Measurements from ENCODE around the gene MFSD6. TPM values are rescaled to one million over a fixed set of nuclear protein-coding genes. Genes with fewer than 3 reads are reported as not detected.
A peak's percentile ranks its signal among the peaks of the same experiment; 100 is the strongest.

The MFSD6 gene
- total and polyA plus RNA-seq, 11 donors: 11.8 to 75.0 (median 18.9) TPM

DNA sequence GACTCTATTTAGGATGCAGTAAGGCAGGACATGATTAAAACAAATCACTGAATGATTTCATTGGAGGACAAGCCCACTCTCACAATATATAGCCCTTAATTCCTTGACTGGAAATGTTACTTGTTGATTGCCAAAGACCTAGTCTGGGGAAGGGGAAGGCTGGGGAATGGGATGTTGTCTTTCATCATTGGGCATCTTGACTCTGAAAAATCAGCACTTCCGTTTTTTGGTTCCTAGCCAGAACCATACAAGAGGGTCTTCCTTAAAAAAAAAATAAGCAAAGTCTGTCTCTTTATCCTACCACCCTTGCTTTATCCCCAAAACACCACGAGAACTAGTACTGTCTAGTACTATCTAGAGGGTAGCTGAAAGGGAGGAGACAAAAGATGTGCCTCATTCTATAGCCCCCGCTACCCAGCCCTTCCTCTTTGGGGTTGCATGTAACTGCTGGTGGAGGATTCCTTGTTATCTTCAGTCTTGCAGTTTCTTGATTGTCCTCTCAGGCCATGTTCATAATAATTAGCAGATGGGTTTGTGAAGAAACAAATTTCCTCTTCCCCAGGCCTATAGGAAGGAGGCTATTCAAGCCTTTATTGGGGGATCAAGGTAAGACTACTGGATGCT lies 70.5 kb downstream of the MFSD6 start:
- Histone ChIP-seq H3K27me3 (no peaks in the 10 kb centered on the region), H3K4me3 (peak overlapping the region in 2 of 12 donors; percentile 7 to 25), H3K27ac (peak overlapping the region in 8 of 12 donors; percentile 4 to 79 (median 53)), H3K36me3 (no peaks in the 10 kb centered on the region), H3K9me3 (no peaks in the 10 kb centered on the region), H3K4me1 (peaks cover 0 to 32% (median 9%) of the 10 kb centered on the region in 12 donors)
- DNase-seq (no peak), ATAC-seq (no peak)
- intact Hi-C loops (cut with DNase I): no loop called here
- WGBS, 4 donors: 77 to 85% (median 83%) methylated on average over 3 of the region's 3 CpGs
- no peak for TF ChIP-seq POLR2A (IDR thresholded peaks at IDR 0.05)
- TF ChIP-seq, protein P1, sequence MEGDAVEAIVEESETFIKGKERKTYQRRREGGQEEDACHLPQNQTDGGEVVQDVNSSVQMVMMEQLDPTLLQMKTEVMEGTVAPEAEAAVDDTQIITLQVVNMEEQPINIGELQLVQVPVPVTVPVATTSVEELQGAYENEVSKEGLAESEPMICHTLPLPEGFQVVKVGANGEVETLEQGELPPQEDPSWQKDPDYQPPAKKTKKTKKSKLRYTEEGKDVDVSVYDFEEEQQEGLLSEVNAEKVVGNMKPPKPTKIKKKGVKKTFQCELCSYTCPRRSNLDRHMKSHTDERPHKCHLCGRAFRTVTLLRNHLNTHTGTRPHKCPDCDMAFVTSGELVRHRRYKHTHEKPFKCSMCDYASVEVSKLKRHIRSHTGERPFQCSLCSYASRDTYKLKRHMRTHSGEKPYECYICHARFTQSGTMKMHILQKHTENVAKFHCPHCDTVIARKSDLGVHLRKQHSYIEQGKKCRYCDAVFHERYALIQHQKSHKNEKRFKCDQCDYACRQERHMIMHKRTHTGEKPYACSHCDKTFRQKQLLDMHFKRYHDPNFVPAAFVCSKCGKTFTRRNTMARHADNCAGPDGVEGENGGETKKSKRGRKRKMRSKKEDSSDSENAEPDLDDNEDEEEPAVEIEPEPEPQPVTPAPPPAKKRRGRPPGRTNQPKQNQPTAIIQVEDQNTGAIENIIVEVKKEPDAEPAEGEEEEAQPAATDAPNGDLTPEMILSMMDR (IDR thresholded peaks at IDR 0.05): no peak

DNA sequence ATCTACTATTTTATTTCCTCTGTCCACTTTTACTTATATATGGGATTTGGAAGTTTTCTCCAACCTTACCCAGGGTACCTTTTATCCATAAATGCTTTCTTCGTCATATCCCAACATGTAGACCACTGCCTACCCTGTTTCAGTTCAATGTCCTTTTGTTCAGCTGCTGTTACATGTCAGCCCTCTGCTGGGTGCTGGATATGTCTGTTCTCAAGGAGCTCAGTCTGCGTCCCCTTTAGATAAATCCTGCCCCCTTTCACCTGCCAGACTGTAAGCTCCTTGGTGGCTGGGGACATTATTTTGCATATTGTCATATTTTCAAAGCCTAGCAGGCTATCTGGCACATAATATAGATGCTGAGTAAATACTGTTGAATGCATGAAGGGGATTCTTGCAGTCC lies 73.2 kb downstream of the MFSD6 start:
- no peak overlapping the region for H3K4me3 ChIP-seq
- WGBS, 4 donors: 42 to 81% (median 63%) methylated on average over 2 of the region's 2 CpGs
- no peak for DNase-seq
- H3K36me3 ChIP-seq: no peaks in the 10 kb centered on the region
- TF ChIP-seq, protein P1 (IDR thresholded peaks at IDR 0.05): peak in 1 of 12 donors; percentile 15
- TF ChIP-seq POLR2A (IDR thresholded peaks at IDR 0.05): no peak
- H3K27ac ChIP-seq: no peak overlapping the region
- H3K27me3 ChIP-seq: no peaks in the 10 kb centered on the region
- no peaks in the 10 kb centered on the region for H3K9me3 ChIP-seq
- intact Hi-C loops (cut with DNase I): loop anchor here in 1 of 10 donors (5.0 kb wide), 1 partner anchor 74 kb away; the partner anchor contains the start of gene MFSD6
- no peak for ATAC-seq
- peaks cover 0 to 37% (median 14%) of the 10 kb centered on the region in 12 donors for H3K4me1 ChIP-seq

DNA sequence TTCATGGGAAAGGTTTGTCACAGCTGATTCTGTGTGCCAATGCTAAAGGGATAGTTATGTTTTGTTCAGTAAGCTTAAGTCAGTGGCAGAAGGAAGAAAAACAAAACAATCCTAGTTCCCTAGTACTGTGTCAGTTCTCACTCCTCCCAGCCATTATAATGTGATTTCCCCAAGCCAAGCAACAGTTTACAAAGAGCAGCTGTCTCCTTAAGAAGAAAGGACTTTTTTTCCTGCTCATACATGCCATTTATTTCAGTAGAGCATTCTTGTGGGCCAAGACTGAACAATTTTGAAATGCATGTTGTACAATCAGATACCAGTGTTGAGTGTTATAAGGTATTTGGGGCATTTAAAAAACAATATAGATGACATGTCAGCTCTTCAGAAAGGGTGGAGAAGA lies 74.3 kb downstream of the MFSD6 start:
- intact Hi-C loops (cut with DNase I): loop anchor here in 1 of 10 donors (5.0 kb wide), 1 partner anchor 75 kb away; the partner anchor contains the start of gene MFSD6
- Histone ChIP-seq H3K4me3 (no peak overlapping the region), H3K4me1 (peaks cover 0 to 38% (median 17%) of the 10 kb centered on the region in 12 donors), H3K36me3 (peaks cover 0 to 2% (median 0%) of the 10 kb centered on the region in 9 donors), H3K9me3 (no peaks in the 10 kb centered on the region), H3K27ac (no peak overlapping the region), H3K27me3 (no peaks in the 10 kb centered on the region)
- ATAC-seq (no peak), DNase-seq (no peak)
- TF ChIP-seq, protein P1 (IDR thresholded peaks at IDR 0.05): no peak
- TF ChIP-seq POLR2A (IDR thresholded peaks at IDR 0.05): no peak

DNA sequence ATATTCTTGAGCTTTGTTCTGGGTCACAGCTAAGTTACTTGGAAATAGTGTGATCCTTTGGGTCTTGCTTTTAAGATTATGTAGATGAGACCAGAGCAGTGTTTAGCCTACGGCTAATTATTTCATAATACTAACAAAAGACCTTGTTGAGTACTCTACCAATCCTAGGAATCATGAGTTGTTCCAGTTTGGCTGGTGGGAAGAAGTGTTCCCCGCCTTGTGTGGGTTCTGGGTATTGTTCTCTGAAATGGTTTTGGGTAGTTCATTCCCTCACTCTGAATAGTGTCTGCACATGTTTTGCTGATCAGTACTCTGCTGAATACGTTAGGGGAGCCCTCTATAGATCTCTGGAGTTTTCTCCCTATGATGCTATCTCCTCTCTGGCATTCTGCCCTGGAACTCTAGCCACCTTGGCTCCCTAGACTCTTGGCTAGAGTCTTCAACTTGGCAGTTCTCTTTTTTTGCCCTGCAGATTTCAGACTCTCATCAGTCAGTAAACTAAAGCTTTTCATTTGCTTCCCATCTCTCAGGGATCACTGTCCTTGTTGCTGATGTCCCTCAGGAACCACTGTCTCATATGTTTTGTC lies 78.0 kb downstream of the MFSD6 start:
- H3K4me3 ChIP-seq: no peak overlapping the region
- intact Hi-C loops (cut with DNase I): loop anchor here in 2 of 10 donors (5.0 kb wide), 1 partner anchor 79 kb away; the partner anchor contains the start of gene MFSD6 (in 2 of the 2)
- TF ChIP-seq, protein P1 (IDR thresholded peaks at IDR 0.05): peak in 1 of 12 donors; percentile 6
- no peak for TF ChIP-seq POLR2A (IDR thresholded peaks at IDR 0.05)
- H3K27me3 ChIP-seq: no peaks in the 10 kb centered on the region
- WGBS, 4 donors: 35 to 52% (median 48%) methylated on average over 3 of the region's 3 CpGs
- H3K36me3 ChIP-seq: peaks cover 0 to 37% (median 26%) of the 10 kb centered on the region in 9 donors
- peak overlapping the region in 4 of 12 donors; percentile 13 to 48 (median 15) for H3K27ac ChIP-seq
- ATAC-seq (peak in 2 of 4 donors; percentile 18 to 33), DNase-seq (no peak)
- H3K4me1 ChIP-seq: peaks cover 0 to 21% (median 9%) of the 10 kb centered on the region in 12 donors
- no peaks in the 10 kb centered on the region for H3K9me3 ChIP-seq
